T1000 (cell line): ENCODE data around the gene FAM184A.
"Not testable (repeated sequence)": the region's sequence is repeated elsewhere in the genome, so short reads cannot be mapped to it uniquely, and the experiment has no call there.

Experiments used
- DNase-seq: peaks from one replicate; lab custom pipeline; 2025; ENCODE audit warnings: mixed read lengths; lab: John Stamatoyannopoulos, UW

Gene FAM184A

DNA sequence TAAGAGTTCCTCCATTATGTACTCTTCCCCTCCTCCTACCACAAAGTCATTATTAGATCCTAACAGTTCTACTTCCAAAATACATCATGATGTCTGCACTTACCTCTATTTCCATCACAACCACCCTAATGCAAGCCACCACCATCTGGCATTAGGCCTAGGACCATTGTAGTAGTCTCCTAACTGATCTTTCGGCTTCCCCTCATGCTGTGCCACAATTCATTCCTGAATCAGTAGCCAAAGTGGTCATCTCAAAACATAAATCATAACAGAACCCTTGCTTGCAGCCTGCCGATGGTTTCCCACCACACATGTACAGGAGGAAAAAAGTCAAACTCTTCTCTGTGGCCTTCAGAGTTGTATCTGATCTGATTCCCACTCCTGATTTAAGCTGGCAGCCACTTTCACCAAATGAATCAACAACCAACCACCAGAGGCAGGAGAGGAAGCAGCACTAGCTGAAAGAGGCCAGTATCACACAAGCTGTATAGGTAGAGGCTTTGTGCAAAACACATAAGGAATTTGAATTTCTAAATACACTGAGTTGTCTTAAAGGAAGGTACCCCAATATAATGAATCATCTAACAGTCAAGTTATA is 26.1 kb downstream of the FAM184A start:
- no peak for DNase-seq

- no peak for DNase-seq
Observed at GRCh38 chr6:119044255-119044654, 34.2 kb downstream of the FAM184A start.

DNA sequence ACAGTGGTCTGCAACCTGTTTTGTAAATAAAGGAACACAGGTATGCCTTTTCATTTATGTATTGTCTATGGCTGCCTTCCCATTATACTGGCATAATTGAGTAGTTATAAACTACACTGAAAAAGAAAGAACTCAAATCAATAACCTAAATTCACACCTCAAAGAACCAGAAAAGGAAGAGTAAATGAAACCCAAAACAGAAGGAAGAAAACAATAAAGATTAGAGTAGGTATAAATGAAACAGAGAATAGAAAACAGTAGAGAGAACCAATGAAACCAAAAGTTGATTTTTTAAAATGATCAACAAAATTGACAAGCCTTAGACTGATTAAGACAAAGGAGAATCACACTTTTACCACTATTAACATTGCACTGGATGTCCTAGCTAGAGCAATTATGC is 34.7 kb downstream of the FAM184A start:
- no peak for DNase-seq

GRCh38 chr6:119043265-119043664 is 35.2 kb downstream of the FAM184A start:
- DNase-seq, result no peak

- DNase-seq, result no peak
Observed at GRCh38 chr6:119040636-119041035, 37.8 kb downstream of the FAM184A start.

DNA sequence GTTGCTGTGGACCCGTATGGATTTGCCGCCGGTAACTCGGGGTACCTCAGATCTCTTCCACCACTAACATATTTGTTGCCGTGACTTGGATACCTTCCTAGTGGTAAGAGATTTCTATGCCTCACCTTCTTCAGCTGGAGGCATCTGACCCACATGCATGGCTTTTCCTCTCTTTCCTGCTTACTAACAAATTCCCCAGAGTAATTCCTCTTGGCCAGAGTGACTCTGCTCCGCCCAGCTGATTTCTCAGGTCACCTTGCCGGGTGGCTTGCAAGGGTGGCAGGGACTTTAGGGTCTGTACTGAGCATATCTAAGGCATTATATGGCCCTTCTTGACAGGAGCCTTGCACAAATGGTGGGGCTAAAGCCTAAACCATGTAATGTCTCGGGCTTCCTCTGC is 38.2 kb downstream of the FAM184A start:
- no peak for DNase-seq

DNA sequence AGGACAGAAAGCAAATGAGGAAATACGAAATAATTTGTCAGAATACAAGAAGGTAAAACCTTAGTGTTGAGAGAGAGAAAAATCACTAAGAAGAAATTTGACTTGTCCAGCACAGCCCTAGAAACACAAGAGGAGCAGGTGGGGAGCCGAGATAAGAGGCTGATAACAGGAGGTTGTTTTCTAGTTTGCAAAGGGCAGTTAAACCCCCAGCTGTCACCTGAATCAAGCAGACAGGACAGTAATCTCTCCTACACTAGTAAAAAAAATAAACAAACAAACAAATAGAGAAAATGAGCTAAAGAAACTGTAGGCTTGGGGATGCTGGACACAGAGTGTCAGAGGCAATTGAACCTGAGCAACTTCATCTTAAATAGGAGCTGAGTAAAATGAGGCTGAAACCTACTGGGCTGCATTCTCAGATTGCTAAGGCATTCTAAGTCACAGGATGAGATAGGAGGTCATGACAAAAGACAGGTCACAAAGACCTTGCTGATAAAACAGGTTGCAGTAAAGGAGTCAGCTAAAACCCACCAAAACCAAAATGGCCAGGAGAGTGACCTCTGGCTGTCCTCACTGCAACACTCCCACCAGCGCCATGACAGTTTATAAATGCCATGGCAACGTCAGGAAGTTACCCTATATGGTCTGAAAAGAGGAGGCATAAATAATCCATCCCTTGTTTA is 40.4 kb downstream of the FAM184A start:
- no peak for DNase-seq

DNA sequence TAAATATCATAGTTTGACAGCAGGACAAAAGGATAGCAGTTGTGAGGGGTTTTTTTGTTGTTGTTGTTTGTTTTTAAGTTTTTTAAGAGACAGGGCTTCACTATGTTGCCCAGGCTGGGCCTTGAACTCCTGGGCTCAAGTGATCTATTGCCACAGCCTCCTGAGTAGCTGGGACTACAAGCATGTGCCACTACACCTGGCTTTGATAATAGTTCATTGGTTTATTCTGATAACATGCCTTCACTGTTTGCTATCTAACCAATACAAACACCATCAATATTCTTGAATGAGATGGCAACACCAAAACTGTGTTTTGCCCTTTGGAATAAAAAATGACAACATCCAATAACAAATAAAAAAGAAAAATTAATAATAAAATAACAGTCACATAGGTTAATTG is 41.2 kb downstream of the FAM184A start:
- DNase-seq, result no peak

DNA sequence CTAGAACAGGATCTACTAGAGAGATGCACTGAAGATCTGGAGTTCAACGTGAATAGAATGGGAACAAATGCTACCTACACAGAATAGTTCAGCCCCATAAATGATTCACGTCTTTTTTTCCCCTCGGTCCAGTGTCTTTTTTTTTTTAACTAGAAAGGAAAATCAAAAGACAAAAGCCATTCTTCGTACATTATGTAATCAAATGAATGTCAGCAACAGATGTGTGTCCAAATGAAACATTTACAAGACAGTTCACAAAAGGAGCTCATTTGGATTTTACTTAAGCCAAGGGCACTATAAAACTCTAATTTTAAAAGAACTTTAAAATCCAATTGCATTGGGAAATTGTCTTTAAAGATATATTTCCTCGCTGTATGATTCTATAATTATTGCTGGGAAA is 42.4 kb downstream of the FAM184A start:
- no peak for DNase-seq

DNA sequence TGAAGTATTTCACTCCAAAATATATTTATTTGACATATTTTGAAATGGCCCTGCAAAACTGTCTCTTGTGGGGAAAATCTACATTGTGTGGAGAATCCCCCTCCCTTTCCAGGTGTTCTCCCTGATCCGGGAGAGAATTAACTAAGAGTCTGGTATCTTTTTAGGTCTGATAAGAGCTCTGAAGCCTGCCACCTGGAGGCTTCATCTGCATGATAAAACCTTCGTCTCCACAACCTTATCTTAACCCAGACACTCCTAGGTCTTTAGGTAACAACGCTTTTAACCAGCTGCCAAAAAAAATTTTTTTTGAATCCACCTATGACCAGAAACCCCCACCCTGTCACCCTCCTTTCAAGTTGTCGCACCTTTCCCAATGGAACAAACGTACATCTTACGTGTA is 43.0 kb downstream of the FAM184A start:
- DNase-seq, result no peak

DNA sequence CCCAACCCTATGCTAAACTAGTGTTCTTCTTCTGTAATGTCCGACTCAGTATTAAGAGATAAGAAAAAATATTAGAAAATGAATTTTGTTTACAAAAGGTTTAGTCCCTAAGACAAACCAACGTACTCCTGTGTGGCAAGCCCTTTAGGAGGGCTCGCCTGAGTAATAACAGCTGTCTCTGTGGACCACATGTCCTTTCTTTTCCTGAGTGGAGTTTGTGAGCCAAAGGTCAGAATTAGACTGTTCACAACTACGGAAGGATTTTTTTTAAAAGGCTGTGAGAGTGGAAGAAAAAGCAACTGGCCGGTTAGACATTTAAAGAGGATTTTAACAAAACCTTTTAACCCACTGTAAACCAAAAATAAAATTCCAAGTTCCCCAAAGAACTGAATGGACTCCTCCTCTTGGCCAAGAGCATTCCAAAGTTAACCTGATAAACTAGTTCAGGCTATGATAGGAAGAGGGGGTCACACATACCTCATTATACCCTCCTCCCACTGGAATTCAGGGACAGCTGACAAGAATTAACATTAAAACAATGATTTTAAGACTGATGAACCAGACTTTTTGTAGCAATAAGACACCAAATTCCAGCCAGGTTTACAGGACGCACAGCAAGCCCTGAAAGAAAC is 43.5 kb downstream of the FAM184A start:
- no peak for DNase-seq

GRCh38 chr6:119032428-119032827 is 46.0 kb downstream of the FAM184A start:
- DNase-seq, result no peak

- no peak for DNase-seq
Observed at GRCh38 chr6:119030759-119031158, 47.7 kb downstream of the FAM184A start.

DNA sequence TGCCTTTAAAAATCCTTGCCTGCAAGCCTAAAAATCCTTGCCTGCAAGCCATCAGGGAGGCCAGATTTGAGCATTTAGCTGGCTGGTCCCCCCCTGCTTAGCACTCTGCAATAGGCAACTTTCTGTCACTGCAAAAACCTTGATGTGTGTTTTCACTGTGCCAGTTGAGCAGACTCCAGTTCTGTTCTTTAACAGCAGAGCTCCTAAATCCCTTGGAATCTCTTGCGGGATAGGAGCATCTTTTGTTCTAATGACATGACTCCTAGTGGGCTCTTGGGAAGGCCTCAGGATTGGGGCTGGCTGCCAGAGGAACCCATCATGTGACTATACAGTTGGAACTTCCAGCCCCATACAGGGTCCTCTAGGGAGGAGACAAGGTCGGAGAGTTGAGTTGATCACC is 50.4 kb downstream of the FAM184A start:
- no peak for DNase-seq

GRCh38 chr6:119027465-119027864 is 51.0 kb downstream of the FAM184A start:
- no peak for DNase-seq

DNA sequence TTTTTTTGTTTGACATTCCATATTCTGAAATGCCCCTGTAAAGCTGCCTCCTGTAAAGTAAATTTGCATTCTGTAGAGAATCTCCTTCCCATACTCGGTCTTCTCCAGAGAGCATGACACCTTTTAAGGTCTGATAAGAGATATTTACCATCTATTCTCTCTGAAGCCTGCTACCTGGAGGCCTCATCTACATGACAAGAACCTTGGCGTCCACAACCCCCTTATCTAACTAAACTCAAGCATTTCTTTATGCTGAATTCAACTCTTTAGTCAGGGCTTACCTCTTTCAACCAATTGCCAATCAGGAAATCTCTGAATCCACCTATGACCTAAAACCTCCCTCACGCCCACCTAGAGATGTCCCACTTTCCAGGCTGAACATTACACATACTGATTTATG is 51.6 kb downstream of the FAM184A start:
- no peak for DNase-seq

DNA sequence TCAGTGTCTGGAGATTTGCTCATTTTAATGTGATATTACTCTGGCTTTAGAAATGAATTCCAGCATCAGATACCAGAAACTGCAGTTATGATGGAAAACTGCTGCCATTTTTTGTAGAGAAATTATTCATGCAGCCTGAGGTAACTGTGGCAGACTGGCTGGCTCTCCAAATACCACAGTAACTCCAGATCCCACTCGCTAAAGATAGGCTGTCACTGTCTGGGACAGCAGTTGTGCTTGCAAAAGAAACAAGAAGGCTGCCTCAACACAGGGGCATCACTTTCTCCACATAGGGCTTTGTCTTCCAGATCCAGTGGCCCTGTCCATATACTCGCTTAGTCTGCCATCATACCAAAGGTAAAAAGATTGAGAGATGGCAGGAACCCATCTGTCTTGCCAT is 52.7 kb downstream of the FAM184A start:
- DNase-seq, result no peak

GRCh38 chr6:119024111-119024510 is 54.4 kb downstream of the FAM184A start:
- DNase-seq, result no peak

GRCh38 chr6:119022796-119023195 is 55.7 kb downstream of the FAM184A start:
- DNase-seq, result no peak

DNA sequence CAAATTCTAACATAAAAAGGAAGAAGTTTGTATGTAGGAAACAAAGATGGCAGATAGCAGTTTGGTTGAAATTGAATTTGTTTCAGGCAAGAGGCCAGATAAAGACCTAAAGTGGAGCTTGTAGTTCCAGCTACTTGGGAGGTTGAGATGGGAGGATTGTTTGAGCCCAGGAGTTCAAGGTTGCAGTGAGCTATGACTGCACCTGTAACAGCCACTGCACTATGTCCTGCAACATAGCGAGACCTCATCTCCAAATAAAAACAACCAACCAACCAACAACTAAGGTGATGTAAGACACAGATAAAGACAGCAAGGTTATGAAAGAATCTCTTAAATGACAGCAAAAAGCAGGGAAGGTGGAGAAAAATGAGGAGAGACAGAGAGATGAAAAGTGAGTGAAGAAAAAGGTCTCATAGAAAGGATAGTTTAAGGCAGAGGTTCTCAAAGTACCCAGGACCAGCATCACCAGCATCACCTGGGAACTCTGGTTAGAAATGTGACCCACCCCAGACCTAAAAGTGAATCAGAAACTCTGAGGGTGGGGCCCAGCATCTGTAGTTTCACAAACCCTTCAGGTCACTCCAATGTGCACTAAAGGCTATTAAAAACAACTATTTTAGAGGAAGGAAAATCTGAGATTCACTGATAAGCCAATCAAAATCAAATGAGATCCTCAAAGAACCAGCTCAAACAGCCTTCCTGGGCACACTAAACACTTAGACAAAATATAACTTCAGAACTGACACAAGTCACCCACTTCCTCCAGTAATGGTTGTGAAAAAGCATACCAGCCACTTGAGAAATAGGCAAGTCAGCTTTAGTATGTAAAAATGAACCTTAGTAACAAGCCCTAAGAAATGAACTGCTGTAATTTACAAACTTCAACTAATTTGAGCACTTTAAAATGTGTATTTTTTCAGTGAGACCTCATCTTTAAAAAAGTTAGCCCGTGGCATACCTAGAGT is 57.6 kb downstream of the FAM184A start:
- no peak for DNase-seq

DNA sequence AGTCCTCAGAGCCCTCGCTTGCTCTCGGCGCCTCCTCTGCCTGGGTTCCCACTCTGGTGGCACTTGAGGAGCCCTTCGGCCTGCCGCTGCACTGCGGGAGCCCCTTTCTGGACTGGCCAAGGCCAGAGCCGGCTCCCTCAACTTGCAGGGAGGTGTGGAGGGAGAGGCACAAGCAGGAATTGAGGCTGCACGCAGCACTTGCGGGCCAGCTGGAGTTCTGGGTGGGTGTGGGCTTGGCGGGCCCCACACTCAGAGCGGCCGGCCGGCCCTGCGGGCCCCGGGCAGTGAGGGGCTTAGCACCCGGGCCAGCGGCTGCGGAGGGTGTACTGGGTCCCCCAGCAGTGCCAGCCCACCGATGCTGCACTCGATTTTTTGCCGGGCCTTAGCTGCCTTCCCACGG is 63.3 kb downstream of the FAM184A start:
- not testable (repeated sequence) for DNase-seq

- no peak for DNase-seq
Observed at GRCh38 chr6:119012521-119012920, 65.9 kb downstream of the FAM184A start.
